Esophagus squamous epithelium (tissue), 5 donors: ENCODE data around the gene CHKB. TPM values are rescaled to one million over a fixed set of nuclear protein-coding genes. Genes with fewer than 3 reads are reported as not detected.
A peak's percentile ranks its signal among the peaks of the same experiment; 100 is the strongest.

ENCODE experiments used
- DNase-seq: peaks from one replicate; lab custom pipeline; 2025; lab: John Stamatoyannopoulos, UW
- H3K27ac ChIP-seq, 4 donors: fragments of 200-600 bp; sonication (generic); one replicate each; pipeline ENCODE4 v1.5.1; 2016 to 2019; ENCODE audit warnings: mild to moderate bottlenecking in 1 of 4
- H3K27me3 ChIP-seq, 4 donors: fragments of 200-600 bp; sonication (generic); 1 replicate in 3 of 4; 2 replicates in 1 of 4; pipeline versions ENCODE4 v1.5.1 to v1.6.0; 2017 to 2021; ENCODE audit warnings: antibody characterized with exemption in 1 of 4
- H3K36me3 ChIP-seq, 3 donors: fragments of 200-600 bp; sonication (generic); one replicate each; pipeline ENCODE4 v1.5.1; 2016 to 2019
- H3K4me1 ChIP-seq, 3 donors: fragments of 200-600 bp; sonication (generic); one replicate each; pipeline ENCODE4 v1.5.1; 2017 to 2019
- H3K4me3 ChIP-seq, 4 donors: fragments of 200-600 bp; sonication (generic); 1 replicate in 3 of 4; 2 replicates in 1 of 4; pipeline ENCODE4 v1.5.1; 2016 to 2019; ENCODE audit warnings: mild to moderate bottlenecking in 2 of 4, moderate library complexity in 1 of 4
- H3K9me3 ChIP-seq, 3 donors: fragments of 200-600 bp; sonication (generic); one replicate each; pipeline ENCODE4 v1.5.1; 2016 to 2019
- CTCF ChIP-seq, 6 experiments: fragments of 450-650 bp in 4 of 6; fragments of 200-600 bp in 2 of 6; sonication (generic) in 2 of 6; IDR thresholded peaks; one replicate each; pipeline ENCODE4 v1.5.1; 2016 to 2019; ENCODE audit warnings: antibody characterized with exemption in 6 of 6, mild to moderate bottlenecking in 4 of 6, moderate library complexity in 4 of 6
- POLR2A ChIP-seq, 4 donors: fragments of 450-650 bp; IDR thresholded peaks; one replicate each; pipeline ENCODE4 v1.6.1; 2017; ENCODE audit warnings: antibody characterized with exemption in 4 of 4, mild to moderate bottlenecking in 4 of 4, moderate library complexity in 3 of 4
- WGBS, 2 donors: methylation state at CpG; one replicate each; pipeline ENCODE4 v1.1.5; 2018; 5-methylcytosine and 5-hydroxymethylcytosine counted together
- intact Hi-C: fragments of 100-400 bp; cut with DNase I; formaldehyde crosslinking; loops from one replicate; pipeline ENCODE4 v1.15.0; 2022
- total RNA-seq, 4 donors: library from RNA; depleted of rRNA; stranded (reverse); fragments of >200 nt; gene quantifications; one replicate each; pipeline ENCODE4 v1.1.0, GENCODE V29; 2016
- donor health status: DM: yes; HTN: yes; CAD: no.

The CHKB gene, protein sequence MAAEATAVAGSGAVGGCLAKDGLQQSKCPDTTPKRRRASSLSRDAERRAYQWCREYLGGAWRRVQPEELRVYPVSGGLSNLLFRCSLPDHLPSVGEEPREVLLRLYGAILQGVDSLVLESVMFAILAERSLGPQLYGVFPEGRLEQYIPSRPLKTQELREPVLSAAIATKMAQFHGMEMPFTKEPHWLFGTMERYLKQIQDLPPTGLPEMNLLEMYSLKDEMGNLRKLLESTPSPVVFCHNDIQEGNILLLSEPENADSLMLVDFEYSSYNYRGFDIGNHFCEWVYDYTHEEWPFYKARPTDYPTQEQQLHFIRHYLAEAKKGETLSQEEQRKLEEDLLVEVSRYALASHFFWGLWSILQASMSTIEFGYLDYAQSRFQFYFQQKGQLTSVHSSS
- 10 to 100 TPM; 16.7 to 51.2 (median 35.4) TPM for total RNA-seq

DNA sequence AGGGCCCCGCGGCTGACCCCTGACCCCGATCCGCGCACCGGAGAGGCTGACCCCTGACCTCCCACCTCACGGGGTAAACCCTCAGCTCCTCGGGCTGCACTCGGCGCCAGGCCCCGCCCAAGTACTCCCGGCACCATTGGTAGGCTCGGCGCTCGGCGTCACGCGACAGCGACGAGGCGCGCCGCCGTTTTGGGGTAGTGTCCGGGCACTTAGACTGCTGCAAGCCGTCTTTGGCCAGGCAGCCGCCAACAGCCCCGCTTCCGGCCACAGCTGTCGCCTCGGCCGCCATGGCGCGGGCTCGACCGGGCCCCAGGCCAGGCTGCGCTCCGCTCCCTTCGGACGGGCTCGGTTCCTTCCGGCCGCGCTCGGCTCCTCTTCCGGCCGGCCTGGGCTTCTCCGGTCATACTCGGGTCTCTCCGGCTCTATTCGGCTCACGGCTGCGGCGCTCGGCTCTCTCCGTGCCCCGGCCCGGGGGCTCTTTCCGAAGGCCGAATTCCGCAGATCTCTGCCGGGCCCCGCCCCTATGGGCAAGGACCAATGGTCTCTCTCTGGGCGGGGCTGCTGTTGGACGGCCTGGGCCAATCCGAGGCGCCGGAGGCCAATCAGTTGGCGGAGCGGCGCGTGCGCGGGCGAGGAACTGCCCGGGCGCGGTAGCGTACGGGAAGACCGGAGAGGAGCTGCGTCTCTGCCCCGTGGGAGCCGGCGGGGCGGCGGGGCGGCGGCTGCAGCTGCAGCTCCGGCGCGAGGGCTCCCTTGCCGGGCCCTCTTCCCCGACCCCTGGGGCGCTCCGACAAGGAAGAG lies at the start of gene CHKB:
CHKB (minus strand) TSS at position 357 of the 801 bp plus-strand sequence; CDS start at position 289, 68 bp downstream.
- H3K27me3 ChIP-seq = no peaks in the 10 kb centered on the region
- no CpG with 5 or more reads among the region's 96 CpGs for whole genome bisulfite sequencing, 2 donors
- H3K9me3 ChIP-seq = no peaks in the 10 kb centered on the region
- intact Hi-C loops = no loop called here
- DNase-seq = peak; percentile 89
- H3K4me3 ChIP-seq = peak within 1 kb of the TSS; percentile 65 to 75 (median 70)
- peak within 1 kb of the TSS; percentile 94 to 99 (median 95) for H3K27ac ChIP-seq
- peaks cover 0 to 29% (median 6%) of the 10 kb centered on the region in 3 donors for H3K36me3 ChIP-seq
- peak in 3 of 4 donors; percentile 88 to 97 (median 93) for TF ChIP-seq POLR2A (IDR thresholded peaks at IDR 0.05)
- TF ChIP-seq CTCF (IDR thresholded peaks at IDR 0.05) = peak in 2 of 6 experiments; percentile 3 to 14
- H3K4me1 ChIP-seq = peaks cover 20 to 41% (median 27%) of the 10 kb centered on the region in 3 donors

GRCh38 chr22:50630376-50630775 lies 47.7 kb upstream of the CHKB start:
- Histone ChIP-seq H3K4me3 (no peak overlapping the region), H3K4me1 (peaks cover 15 to 33% (median 21%) of the 10 kb centered on the region in 3 donors), H3K36me3 (peaks cover 0 to 11% (median 8%) of the 10 kb centered on the region in 3 donors), H3K9me3 (no peaks in the 10 kb centered on the region), H3K27me3 (no peaks in the 10 kb centered on the region), H3K27ac (no peak overlapping the region)
- intact Hi-C loops = no loop called here
- WGBS, 2 donors = 73 to 75% methylated on average over 5 of the region's 5 CpGs
- no peak for DNase-seq
- TF ChIP-seq CTCF (IDR thresholded peaks at IDR 0.05) (no peak), POLR2A (IDR thresholded peaks at IDR 0.05) (no peak)

DNA sequence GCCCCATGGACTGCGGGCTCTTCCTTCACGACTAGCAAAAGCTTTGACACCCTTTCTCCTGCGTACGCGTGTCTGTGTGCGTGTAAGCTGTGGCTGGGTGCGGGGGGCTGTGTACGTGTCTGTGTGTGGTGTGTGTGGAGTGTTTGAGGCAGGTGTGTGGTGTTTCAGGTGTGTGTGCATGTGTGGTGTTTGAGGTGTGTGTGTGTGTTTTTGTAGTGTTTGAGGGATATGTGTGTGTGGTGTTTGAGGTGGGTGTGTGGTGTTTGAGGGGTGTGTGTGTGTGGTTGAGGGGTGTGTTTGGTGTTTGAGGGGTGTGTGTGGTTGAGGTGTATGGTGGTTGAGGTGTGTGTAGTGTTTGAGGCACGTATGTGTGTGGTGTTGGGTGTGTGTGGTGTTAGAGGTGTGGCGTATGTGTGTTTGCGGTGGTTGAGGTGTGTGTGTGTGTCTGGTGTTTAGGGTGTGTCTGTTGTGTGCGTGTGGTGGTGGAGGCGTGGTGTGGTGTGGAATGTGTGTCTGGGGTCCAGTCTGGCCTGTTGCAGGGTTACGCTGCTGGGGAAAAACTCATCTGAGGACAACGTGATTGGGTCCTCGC lies 46.0 kb upstream of the CHKB start:
- peak overlapping the region; percentile 83 to 95 (median 91) for H3K4me3 ChIP-seq
- H3K9me3 ChIP-seq = no peaks in the 10 kb centered on the region
- no peaks in the 10 kb centered on the region for H3K27me3 ChIP-seq
- H3K27ac ChIP-seq = peak overlapping the region; percentile 79 to 92 (median 90)
- intact Hi-C loops = no loop called here
- no peak for DNase-seq
- WGBS, 2 donors = 34 to 36% methylated on average over 6 to 14 of the region's 16 CpGs
- H3K36me3 ChIP-seq = peaks cover 4 to 24% (median 14%) of the 10 kb centered on the region in 3 donors
- no peak for TF ChIP-seq CTCF (IDR thresholded peaks at IDR 0.05)
- TF ChIP-seq POLR2A (IDR thresholded peaks at IDR 0.05) = no peak
- peaks cover 15 to 33% (median 21%) of the 10 kb centered on the region in 3 donors for H3K4me1 ChIP-seq

GRCh38 chr22:50627642-50628542 lies 45.2 kb upstream of the CHKB start, which contains the start of gene ARSA:
ARSA (minus strand) TSS chr22:50628152; CDS start chr22:50627779, 373 bp downstream.
- 0% methylated on average over 18 of the region's 88 CpGs; no CpG with 5 or more reads in 1 of the 2 donors for WGBS, 2 donors
- TF ChIP-seq POLR2A (IDR thresholded peaks at IDR 0.05) (peak in 2 of 4 donors; percentile 41 to 71), CTCF (IDR thresholded peaks at IDR 0.05) (peak in 2 of 6 experiments; percentile 24 to 26)
- Histone ChIP-seq H3K4me1 (peaks cover 18 to 41% (median 21%) of the 10 kb centered on the region in 3 donors), H3K27me3 (no peaks in the 10 kb centered on the region), H3K9me3 (no peaks in the 10 kb centered on the region), H3K36me3 (peaks cover 4 to 24% (median 14%) of the 10 kb centered on the region in 3 donors), H3K4me3 (peak within 1 kb of the TSS; percentile 83 to 95 (median 91)), H3K27ac (peak within 1 kb of the TSS; percentile 88 to 94 (median 92))
- DNase-seq = no peak
- intact Hi-C loops = no loop called here
